ENCODE data around the gene PTPRD.

GRCh38 chr9:8769153-8769552 lies 1843.6 kb downstream of the PTPRD start:
- TF ChIP-seq CTCF (IDR thresholded peaks at IDR 0.05) (no peak), EZH2 (IDR thresholded peaks at IDR 0.05; ENCODE audit: borderline replicate concordance, insufficient read depth, low read depth, low read length, poor library complexity, severe bottlenecking) (no peak)

Data from B cell (primary cell).